Body of pancreas (tissue), 4 donors: ENCODE results near the gene TBX5. TPM values are rescaled to one million over a fixed set of nuclear protein-coding genes. Genes with fewer than 3 reads are reported as not detected.

Experiments
- ATAC-seq: fragments of 150-250 bp; one replicate; pipeline ENCODE4 v1.9.1; 2016
- DNase-seq, 4 donors: peaks; one replicate each; pipeline ENCODE4 v3.0.0-alpha.2; 2019
- H3K27ac ChIP-seq, 4 donors: fragments of 200-600 bp; sonication (generic); 1 replicate in 3 of 4; 2 replicates in 1 of 4; pipeline versions ENCODE4 v1.5.1 to v1.6.1; 2016 to 2019; ENCODE audit warnings: mild to moderate bottlenecking in 1 of 4, mixed read lengths in 1 of 4, moderate library complexity in 1 of 4
- H3K27me3 ChIP-seq, 2 donors: fragments of 200-600 bp; sonication (generic); one replicate each; pipeline ENCODE4 v1.6.0; 2016; ENCODE audit warnings: mild to moderate bottlenecking in 1 of 2
- H3K36me3 ChIP-seq, 2 donors: fragments of 200-600 bp; sonication (generic); replicated peaks in 1 of 2; 2 replicates each; pipeline ENCODE4 v1.5.1; 2016; ENCODE audit warnings: low read depth in 2 of 2; ENCODE audit not compliant: insufficient read depth in 1 of 2
- H3K4me1 ChIP-seq: fragments of 200-600 bp; sonication (generic); one replicate; pipeline ENCODE4 v1.6.0; 2016
- H3K4me3 ChIP-seq, 2 donors: fragments of 200-600 bp; sonication (generic); 1 replicate in 1 of 2; 2 replicates in 1 of 2; pipeline ENCODE4 v1.5.1; 2016 to 2019
- H3K9me3 ChIP-seq, 3 donors: fragments of 200-600 bp; sonication (generic); 1 replicate in 2 of 3; 2 replicates in 1 of 3; pipeline ENCODE4 v1.5.1; 2016
- POLR2A ChIP-seq, 3 donors: fragments of 450-650 bp; IDR thresholded peaks; one replicate each; pipeline ENCODE4 v1.6.1; 2016; ENCODE audit warnings: antibody characterized with exemption in 3 of 3, mild to moderate bottlenecking in 2 of 3
- WGBS, 2 donors: methylation state at CpG; one replicate each; pipeline ENCODE4 v1.1.5; 2017; 5-methylcytosine and 5-hydroxymethylcytosine counted together
- intact Hi-C: fragments of 100-400 bp; cut with DNase I; formaldehyde crosslinking; loops from one replicate; pipeline ENCODE4 v1.15.1; 2023
- total RNA-seq, 2 donors: library from RNA; depleted of rRNA; stranded (reverse); fragments of >200 nt; gene quantifications; one replicate each; pipeline ENCODE4 v1.1.0, GENCODE V29; 2016
- TF ChIP-seq, protein P1 (sequence below), 7 experiments: fragments of 450-650 bp in 4 of 7; fragments of 200-600 bp in 3 of 7; sonication (generic) in 3 of 7; IDR thresholded peaks; one replicate each; pipeline ENCODE4 v1.5.1; 2016 to 2019; ENCODE audit warnings: antibody characterized with exemption in 7 of 7

The TBX5 gene
- total RNA-seq, 2 donors from 2014 or later: not detected

- 45 to 51% methylated on average over 8 of the region's 8 CpGs for whole genome bisulfite sequencing, 2 donors
- no peak overlapping the region for H3K27ac ChIP-seq
- ATAC-seq (no peak), DNase-seq (no peak)
- intact Hi-C loops: no loop called here
- H3K4me3 ChIP-seq: no peak overlapping the region
- no peaks in the 10 kb centered on the region for H3K9me3 ChIP-seq
- no peaks in the 10 kb centered on the region for H3K27me3 ChIP-seq
- TF ChIP-seq, protein P1, sequence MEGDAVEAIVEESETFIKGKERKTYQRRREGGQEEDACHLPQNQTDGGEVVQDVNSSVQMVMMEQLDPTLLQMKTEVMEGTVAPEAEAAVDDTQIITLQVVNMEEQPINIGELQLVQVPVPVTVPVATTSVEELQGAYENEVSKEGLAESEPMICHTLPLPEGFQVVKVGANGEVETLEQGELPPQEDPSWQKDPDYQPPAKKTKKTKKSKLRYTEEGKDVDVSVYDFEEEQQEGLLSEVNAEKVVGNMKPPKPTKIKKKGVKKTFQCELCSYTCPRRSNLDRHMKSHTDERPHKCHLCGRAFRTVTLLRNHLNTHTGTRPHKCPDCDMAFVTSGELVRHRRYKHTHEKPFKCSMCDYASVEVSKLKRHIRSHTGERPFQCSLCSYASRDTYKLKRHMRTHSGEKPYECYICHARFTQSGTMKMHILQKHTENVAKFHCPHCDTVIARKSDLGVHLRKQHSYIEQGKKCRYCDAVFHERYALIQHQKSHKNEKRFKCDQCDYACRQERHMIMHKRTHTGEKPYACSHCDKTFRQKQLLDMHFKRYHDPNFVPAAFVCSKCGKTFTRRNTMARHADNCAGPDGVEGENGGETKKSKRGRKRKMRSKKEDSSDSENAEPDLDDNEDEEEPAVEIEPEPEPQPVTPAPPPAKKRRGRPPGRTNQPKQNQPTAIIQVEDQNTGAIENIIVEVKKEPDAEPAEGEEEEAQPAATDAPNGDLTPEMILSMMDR (IDR thresholded peaks at IDR 0.05): no peak
- no peak for TF ChIP-seq POLR2A (IDR thresholded peaks at IDR 0.05)
- H3K36me3 ChIP-seq: no peaks in the 10 kb centered on the region
- H3K4me1 ChIP-seq: no peaks in the 10 kb centered on the region
Measured at GRCh38 chr12:114420182-114420943, 14.4 kb upstream of the TBX5 start.

GRCh38 chr12:114416028-114416427 is 10.1 kb upstream of the TBX5 start:
- no peaks in the 10 kb centered on the region for H3K9me3 ChIP-seq
- H3K27ac ChIP-seq: no peak overlapping the region
- no peak for TF ChIP-seq POLR2A (IDR thresholded peaks at IDR 0.05)
- TF ChIP-seq, protein P1 (IDR thresholded peaks at IDR 0.05): no peak
- H3K27me3 ChIP-seq: peaks cover 0 to 8% of the 10 kb centered on the region in 2 donors
- 20 to 26% methylated on average over 1 to 4 of the region's 4 CpGs for WGBS, 2 donors
- H3K4me3 ChIP-seq: no peak overlapping the region
- no peaks in the 10 kb centered on the region for H3K36me3 ChIP-seq
- DNase-seq: no peak
- no peak for ATAC-seq
- intact Hi-C loops: no loop called here
- H3K4me1 ChIP-seq: no peaks in the 10 kb centered on the region

- Histone ChIP-seq H3K36me3 (no peaks in the 10 kb centered on the region), H3K4me1 (no peaks in the 10 kb centered on the region), H3K27ac (no peak overlapping the region), H3K9me3 (no peaks in the 10 kb centered on the region), H3K27me3 (peaks cover 0 to 12% of the 10 kb centered on the region in 2 donors), H3K4me3 (no peak overlapping the region)
- no peak for DNase-seq
- WGBS, 2 donors: 13 to 24% methylated on average over 6 to 7 of the region's 7 CpGs
- TF ChIP-seq POLR2A (IDR thresholded peaks at IDR 0.05): no peak
- TF ChIP-seq, protein P1 (IDR thresholded peaks at IDR 0.05): no peak
- intact Hi-C loops: no loop called here
- no peak for ATAC-seq
Measured at GRCh38 chr12:114415525-114415868, 9.6 kb upstream of the TBX5 start.

DNA sequence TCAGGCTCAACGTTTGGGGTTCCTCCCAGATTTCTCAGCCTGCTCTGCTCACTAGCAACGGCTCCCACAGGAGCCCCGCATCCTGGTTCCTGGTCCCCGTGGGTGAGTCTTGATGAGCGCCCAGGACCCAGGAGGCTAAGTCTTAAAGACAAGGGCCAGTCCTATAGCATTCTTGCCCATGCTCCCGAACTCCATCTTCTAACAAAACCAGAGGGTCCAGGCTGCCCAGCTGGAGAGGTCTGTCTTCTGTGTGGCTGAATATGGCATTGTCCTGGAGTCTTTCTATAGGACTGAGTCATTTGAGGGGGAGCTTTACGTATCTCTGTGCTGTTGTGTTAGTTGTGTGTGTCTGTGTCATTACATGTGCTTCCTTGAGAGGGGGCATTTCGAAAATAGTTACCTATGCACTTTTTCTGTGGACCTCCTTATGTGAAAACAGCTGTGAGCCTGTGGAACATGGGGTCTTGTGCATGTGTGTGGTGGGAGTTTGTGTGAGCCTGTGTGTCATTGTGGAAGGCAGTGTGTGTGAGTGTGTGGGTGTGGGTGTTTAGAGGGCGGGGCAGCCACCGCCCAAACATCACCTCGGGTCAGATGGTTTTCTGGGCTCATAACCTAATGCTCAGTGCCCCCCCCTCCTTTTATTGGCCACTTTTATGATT is 9.1 kb upstream of the TBX5 start:
- peaks cover 0 to 12% of the 10 kb centered on the region in 2 donors for H3K27me3 ChIP-seq
- no peaks in the 10 kb centered on the region for H3K9me3 ChIP-seq
- no peaks in the 10 kb centered on the region for H3K4me1 ChIP-seq
- no peak for TF ChIP-seq POLR2A (IDR thresholded peaks at IDR 0.05)
- TF ChIP-seq, protein P1 (IDR thresholded peaks at IDR 0.05): no peak
- no peaks in the 10 kb centered on the region for H3K36me3 ChIP-seq
- H3K27ac ChIP-seq: no peak overlapping the region
- intact Hi-C loops: no loop called here
- no peak overlapping the region for H3K4me3 ChIP-seq
- 19 to 24% methylated on average over 11 of the region's 11 CpGs for WGBS, 2 donors
- ATAC-seq (no peak), DNase-seq (no peak)
